DMS153 (cell line): ENCODE results near the gene EMC10.
"Not testable (repeated sequence)": the region's sequence is repeated elsewhere in the genome, so short reads cannot be mapped to it uniquely, and the experiment has no call there.

Experiments used
- DNase-seq: peaks from one replicate; lab custom pipeline; 2025; lab: John Stamatoyannopoulos, UW

The EMC10 gene

GRCh38 chr19:50476224-50476906 lies at the start of gene EMC10, which contains the start of gene GARIN5A:
Gene EMC10 (plus strand): TSS chr19:50476507. CDS start chr19:50476545, 38 bp downstream.
Gene GARIN5A (minus strand): TSS chr19:50476848. CDS start chr19:50476388, 460 bp downstream.
- peak; percentile 95 for DNase-seq

GRCh38 chr19:50427318-50427925 lies 48.9 kb upstream of the EMC10 start:
- DNase-seq, result no peak

GRCh38 chr19:50427997-50428425 lies 48.3 kb upstream of the EMC10 start:
- no peak for DNase-seq

GRCh38 chr19:50428772-50429463 lies 47.4 kb upstream of the EMC10 start:
- no peak for DNase-seq

GRCh38 chr19:50430888-50431342 lies 45.4 kb upstream of the EMC10 start:
- no peak for DNase-seq

GRCh38 chr19:50431343-50432220 lies 44.7 kb upstream of the EMC10 start:
- DNase-seq, result peak; percentile 52

- no peak for DNase-seq
Measured at GRCh38 chr19:50432221-50433028, 43.9 kb upstream of the EMC10 start, which contains the start of gene MYBPC2. Gene MYBPC2 (plus strand): TSS chr19:50432892. CDS start chr19:50432954, 62 bp downstream.

- DNase-seq, result no peak
Measured at GRCh38 chr19:50433201-50434180, 42.8 kb upstream of the EMC10 start.

GRCh38 chr19:50434525-50434924 lies 41.8 kb upstream of the EMC10 start:
- DNase-seq, result no peak

- no peak for DNase-seq
Measured at GRCh38 chr19:50435221-50435620, 41.1 kb upstream of the EMC10 start.

- no peak for DNase-seq
Measured at GRCh38 chr19:50435627-50436026, 40.7 kb upstream of the EMC10 start.

- no peak for DNase-seq
Measured at GRCh38 chr19:50437862-50438449, 38.4 kb upstream of the EMC10 start.

GRCh38 chr19:50439130-50439529 lies 37.2 kb upstream of the EMC10 start:
- DNase-seq, result not testable (repeated sequence)

GRCh38 chr19:50444059-50444458 lies 32.2 kb upstream of the EMC10 start:
- DNase-seq, result no peak

- no peak for DNase-seq
Measured at GRCh38 chr19:50447053-50447452, 29.3 kb upstream of the EMC10 start.

GRCh38 chr19:50447750-50448149 lies 28.6 kb upstream of the EMC10 start:
- no peak for DNase-seq

- DNase-seq, result no peak
Measured at GRCh38 chr19:50449236-50449899, 26.9 kb upstream of the EMC10 start.

- no peak for DNase-seq
Measured at GRCh38 chr19:50450369-50451222, 25.7 kb upstream of the EMC10 start.
